Hepatic stellate cell (primary cell): ENCODE results near the gene KLHL7.
"Not testable (repeated sequence)": the region's sequence is repeated elsewhere in the genome, so short reads cannot be mapped to it uniquely, and the experiment has no call there.

Source experiments
- DNase-seq: peaks from one replicate; pipeline ENCODE4 v3.0.0; 2011; ENCODE audit warnings: low spot score

Gene KLHL7

DNA sequence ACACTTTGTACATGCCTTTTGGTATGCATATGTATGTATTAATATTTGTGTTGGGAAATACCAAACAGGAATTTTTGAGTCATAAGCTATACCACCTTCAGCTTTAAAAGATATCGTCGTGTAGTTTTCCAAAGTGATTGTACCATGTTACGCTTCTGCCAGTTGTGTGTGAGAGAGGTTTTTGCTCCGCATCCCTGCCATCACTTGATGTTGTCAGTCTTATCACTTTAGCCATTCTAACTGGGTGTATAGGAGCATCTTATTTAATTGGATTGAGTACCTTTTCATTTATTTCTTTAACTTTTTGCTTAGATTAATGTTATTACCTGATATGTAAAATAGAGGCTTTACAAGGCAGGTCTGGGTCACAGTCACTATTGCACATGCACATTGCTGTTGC lies 3.4 kb downstream of the KLHL7 start:
- no peak for DNase-seq

DNA sequence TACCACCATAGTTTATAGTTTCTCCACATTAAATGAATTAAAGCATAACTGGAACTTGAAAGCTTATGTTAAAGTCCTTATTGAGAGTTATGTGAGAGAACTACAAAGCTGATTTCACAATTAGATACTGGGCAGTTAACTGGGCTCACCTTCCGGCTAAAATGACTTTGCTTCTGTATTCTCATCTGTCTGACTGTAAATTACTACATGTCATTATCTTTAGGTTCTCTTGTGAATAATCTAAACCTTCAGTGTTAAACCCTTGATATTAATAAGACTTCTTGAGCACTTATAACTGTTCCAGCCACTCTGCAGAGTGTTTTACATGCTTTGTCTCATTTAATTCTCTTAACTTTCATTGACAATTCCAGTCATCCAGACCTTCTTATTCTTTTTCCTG lies 3.9 kb downstream of the KLHL7 start:
- DNase-seq: no peak

DNA sequence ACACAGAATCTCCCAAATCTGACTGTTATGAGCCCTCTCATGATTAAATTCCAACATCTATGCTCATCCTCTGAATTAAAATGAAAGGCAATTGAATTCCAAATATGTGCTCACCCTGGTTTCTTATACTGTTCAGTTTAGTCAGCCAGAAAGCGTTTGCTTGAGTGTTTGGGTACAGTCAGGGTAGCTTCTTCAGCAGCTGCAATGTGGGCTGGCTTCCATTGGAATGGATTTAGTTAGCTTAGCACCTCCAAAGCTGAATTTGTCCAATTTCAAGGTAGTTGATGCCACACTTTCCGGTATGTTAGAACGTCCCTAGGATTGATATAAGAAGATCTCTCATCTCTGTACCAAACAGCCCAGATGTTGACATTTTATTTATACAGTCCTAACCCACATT lies 9.3 kb downstream of the KLHL7 start:
- DNase-seq: no peak

DNA sequence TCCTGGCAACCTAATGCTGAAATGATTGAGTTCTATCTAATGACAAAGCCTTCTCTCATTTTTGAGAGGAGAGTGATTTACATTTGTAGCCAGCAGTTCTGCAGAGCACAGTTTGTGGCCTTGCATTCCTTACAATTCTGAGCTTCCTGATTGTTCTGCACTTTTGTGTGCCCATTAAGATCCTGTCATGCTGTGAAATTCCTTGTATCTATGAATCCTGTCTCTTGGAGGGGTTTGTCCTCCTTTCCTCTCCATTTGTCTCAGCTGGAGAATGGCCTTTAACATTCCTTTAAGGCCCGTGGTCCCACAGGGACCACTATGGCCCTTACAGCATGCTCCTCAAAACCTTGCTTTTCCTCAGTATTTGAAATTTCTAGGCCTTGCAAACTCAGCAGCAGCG lies 10.4 kb downstream of the KLHL7 start:
- DNase-seq: no peak

DNA sequence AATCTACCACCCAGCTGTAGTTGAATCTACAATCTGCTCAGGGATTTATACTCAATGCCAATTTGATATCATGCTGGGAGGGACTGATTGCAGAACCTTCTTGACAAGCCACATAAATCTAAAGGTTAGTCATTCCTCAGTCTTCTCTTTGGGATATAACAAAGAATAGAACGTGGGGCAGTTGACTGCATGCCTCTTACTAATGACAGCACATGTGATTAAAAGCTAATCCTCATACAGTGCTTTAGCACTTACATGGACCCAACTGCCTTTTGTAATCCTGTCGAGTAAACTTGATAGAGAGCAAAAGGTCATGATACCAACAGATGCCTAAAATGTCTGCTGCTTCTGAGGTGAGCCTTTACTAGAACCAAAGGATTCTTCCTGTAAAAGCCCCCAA lies 12.3 kb downstream of the KLHL7 start:
- no peak for DNase-seq

DNA sequence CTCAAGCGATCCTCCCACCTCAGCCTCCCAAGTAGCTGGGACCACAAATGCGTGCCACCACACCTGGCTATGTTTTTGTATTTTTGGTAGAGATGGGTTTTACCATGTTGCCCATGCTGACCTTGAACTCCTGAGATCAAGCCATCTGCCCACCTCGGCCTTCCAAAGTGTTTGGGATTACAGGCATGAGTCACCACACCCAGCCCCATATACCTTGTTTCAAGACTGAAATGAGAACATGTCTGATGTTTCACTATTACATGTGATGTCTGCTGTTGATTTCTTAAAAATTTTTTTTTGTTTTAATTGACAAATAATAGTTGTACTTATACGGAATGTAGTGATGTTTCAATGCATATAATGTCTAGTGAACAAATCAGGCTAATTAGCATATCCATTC lies 14.5 kb downstream of the KLHL7 start:
- no peak for DNase-seq

DNA sequence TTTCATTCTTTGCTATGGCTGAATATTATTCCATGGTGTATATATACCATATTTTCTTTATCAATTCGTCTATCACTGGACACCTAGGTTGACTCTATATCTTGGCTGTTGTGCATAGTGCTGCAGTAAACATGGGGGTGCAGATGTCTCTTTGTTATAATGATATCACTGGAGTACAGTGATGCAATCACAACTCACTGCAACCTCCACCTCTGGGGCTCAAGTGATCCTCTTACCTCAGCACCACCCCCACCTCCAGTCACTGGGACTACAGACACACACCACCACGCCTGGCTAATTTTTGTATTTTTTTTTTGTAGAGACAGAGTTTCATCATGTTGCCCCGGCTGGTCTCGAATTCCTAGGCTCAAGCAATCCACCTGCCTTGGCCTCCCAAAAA lies 15.6 kb downstream of the KLHL7 start:
- no peak for DNase-seq

DNA sequence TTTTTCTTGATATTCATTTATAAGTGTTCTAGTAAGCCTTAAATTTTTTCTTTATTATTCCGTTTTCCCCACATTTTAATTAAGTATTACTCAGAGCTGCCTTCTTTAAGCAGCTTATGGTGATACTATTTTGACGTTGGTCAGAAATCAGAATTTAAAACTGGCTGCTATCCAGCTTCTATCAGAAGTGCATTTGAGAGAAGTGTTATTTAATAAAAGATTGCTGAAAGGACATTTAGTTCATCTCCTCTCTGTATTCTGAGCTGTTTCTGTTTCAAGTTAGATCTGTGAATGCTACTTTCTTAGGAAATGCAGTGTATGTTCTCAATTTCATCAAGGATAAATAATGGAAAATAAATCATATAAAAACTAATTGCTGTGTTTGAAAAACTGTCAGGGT lies 17.4 kb downstream of the KLHL7 start:
- no peak for DNase-seq

DNA sequence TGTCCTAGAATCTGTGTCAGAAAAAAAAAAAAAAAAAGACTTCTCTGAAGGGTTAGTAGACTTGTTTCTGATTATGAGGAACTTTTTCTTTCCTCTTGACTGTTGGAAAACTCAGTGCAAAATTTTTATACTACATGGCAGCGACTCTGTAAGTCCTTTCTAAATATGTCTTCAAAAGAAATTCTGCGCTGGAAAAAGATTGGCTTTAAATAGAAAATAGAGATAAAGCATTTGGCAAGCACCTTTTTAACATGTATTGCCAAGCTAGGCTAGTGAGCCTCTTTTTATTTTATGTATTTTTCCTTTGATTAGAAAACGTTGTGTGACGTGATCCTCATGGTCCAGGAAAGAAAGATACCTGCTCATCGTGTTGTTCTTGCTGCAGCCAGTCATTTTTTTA lies 17.9 kb downstream of the KLHL7 start:
- no peak for DNase-seq

DNA sequence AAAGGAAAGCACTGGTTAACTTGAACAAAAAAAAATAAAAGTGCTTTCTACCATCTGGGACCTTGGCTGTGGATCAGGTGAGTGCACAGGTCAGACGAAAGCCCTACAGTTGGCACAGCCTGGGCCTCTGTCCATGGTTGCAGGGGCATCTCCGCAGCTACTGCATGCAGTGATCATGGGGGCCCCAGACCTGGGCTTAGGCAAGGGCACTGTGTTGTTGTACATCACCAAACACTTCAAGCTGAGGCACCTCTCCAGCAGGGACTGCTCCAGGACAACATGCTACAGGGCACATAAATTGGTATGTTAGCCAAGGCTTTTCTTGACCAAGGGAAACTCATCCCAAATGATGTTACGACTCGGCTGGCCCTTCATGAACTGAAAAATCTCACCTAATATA lies 23.5 kb downstream of the KLHL7 start:
- DNase-seq: no peak

DNA sequence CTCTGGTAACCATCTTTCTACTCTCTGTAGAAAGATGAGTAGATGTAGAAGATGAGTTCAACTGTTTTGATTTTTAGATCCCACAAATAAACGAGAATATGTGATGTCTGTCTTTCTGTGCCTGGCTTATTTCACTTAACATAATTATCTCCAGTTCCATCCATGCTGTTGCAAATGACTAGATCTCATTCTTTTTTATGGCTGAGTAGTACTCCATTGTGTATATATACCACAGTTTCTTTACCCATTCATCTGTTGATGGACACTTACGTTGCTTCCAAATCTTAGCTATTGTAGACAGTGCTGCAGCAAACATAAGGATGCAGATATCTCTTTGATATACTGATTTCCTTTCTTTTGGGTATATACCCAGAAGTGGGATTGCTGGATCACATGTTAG lies 26.2 kb downstream of the KLHL7 start:
- DNase-seq: not testable (repeated sequence)

DNA sequence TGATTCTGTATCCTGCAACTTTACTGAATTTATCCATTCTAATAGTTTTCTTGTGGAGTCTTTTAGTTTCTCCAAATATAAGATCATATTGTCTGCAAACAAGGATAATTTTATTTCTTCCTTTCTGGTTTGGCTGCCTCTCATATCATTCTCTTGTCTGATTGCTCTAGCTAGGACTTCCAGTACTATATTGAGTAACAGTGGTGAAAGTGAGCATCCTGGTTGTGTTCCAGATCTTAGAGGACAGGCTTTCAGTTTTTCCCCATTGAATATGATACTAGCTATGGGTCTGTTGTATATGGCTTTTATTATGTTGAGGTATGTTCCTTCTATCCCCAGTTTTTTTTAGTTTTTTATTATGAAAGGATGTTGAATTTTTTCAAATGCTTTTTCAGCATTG lies 28.2 kb downstream of the KLHL7 start:
- no peak for DNase-seq

DNA sequence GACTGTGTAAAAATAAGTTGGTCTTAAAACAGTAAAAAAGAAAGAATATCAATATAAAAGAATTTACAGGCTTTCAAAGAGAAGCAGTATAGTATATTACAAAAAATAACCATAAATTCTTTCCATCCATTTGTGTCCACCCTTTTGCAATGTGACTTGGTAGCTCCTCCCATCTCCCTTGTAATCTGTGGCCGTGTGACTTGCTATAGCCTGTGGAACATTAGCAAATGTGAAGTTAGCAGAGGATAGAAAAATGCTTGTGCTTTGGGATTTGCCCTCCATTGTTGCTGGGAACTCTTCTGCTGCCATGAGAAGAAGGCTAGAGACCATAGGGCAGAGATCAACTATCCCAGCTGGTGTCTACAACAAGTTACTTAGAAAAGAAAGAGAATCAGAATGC lies 30.2 kb downstream of the KLHL7 start:
- DNase-seq: no peak

DNA sequence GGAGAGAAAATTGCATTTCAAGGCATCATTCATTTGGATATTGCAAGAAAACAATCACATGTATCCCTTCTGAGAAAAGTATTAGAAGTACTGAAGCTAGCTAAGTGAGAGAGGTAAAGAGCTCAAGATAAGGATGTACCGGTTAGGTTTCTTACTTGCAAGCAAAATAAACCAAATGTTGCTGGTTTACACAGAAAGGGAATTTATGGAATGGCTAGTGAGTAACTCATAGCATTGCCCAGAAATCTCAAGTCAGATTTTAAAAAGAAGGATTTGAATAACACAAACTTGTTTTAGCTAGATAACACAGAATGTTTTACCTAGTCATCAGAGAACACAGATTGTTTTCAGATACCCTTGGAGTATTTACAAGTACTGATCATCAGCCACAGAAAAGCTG lies 30.6 kb downstream of the KLHL7 start:
- no peak for DNase-seq

DNA sequence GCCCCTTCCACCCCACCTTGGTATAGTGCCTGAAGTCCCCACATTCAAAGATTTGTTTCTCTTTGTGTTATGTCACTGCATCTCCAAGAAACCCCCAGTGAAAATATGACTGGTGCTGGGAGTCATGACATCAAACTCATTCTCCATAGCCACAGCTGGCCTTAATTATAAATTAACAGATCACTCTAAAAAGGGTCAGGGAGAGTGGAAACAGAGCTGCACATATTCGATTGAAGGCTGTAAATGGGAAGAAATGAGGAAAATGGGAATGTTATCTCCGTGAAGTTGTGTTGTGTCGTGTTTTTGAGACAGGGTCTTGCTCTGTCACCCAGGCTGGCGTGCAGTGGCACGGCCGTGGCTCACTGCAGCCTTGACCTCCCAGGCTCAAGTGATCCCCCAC lies 52.1 kb downstream of the KLHL7 start:
- no peak for DNase-seq

DNA sequence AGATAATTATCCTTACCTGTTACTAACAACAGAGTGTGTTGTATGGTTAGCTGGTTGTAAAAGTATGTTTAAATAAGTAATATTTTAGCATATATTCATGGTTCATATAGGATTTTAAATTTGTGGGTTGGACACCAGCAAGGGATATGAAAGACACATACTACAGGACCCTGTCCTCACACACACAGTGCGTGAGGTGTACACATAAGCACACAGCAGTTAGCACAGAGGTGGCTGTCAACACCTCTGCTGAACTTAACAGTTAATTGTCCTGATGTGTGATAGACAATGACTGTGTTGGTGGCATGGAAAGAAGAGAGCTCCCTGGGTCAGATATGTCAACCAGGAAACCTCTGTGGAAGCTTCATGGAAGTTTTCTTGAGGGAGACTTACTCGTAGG lies 53.0 kb downstream of the KLHL7 start:
- DNase-seq: no peak

DNA sequence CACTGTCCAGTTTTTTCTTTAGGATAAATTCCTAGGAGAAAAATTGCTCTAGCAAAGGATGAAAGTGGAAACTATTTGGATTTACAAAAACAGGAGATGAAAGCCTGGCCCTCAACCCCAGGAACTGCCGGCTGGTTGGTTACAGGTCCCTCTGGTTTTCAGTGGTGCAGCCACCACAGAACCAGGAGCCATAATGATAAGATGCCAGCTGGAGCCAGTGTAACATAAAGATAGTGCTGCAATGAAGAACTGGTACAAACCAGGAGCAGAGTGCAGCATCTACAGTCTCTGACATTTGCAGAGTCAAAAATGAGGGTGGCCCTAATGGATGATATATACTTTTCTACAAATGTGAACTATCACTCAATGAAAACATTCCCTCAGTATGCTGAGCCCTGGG lies 55.9 kb downstream of the KLHL7 start:
- DNase-seq: no peak

DNA sequence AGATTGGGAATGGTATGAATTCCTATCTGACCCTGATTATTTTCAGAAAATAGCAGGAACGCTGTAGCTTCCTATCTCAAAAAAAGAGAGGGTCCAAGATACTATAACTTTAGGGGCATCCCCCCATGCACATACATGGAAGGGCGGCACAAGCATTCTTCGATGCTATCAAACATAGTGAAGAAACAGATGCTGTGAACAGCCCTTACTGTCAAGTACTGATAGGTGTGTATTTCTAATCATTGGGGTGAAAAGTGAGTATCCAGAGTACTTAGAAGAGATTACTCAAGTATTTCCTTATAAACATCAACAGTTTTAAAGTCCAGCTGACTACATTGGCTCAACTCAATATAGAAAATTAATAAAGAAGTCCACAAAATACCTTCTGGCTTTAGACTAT lies 59.3 kb downstream of the KLHL7 start:
- DNase-seq: no peak

DNA sequence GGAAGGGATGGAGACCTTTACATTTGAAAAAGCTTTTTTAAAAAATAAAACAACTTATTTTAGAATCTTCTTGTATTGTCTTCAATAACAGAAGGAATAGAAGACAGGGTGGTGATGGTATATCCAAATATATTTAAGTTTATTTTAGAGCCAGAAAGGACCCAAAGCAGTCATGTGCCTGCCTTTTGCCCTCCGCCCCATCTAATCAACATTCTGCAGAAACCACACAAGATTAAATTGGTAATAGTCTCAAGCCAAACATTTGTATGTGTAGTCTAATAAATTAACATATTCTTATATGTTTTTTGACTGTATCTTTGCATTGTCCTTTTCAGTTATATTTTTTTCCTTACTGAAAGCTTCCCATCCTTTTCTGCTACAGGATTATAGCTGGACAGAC lies 59.7 kb downstream of the KLHL7 start:
- DNase-seq: no peak

DNA sequence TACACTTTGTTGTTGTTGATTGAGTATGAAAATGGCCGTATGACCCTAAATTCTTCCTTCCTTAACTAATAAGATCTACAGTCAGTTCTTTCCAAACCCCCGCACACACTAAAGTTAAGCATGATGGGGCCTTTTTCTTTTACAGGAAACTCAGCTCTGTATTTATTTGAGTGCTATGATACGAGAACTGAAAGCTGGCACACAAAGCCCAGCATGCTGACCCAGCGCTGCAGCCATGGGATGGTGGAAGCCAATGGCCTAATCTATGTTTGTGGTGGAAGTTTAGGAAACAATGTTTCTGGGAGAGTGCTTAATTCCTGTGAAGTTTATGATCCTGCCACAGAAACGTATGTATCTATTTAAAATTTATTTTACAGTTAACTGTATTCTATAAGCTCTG lies 62.1 kb downstream of the KLHL7 start:
- no peak for DNase-seq

DNA sequence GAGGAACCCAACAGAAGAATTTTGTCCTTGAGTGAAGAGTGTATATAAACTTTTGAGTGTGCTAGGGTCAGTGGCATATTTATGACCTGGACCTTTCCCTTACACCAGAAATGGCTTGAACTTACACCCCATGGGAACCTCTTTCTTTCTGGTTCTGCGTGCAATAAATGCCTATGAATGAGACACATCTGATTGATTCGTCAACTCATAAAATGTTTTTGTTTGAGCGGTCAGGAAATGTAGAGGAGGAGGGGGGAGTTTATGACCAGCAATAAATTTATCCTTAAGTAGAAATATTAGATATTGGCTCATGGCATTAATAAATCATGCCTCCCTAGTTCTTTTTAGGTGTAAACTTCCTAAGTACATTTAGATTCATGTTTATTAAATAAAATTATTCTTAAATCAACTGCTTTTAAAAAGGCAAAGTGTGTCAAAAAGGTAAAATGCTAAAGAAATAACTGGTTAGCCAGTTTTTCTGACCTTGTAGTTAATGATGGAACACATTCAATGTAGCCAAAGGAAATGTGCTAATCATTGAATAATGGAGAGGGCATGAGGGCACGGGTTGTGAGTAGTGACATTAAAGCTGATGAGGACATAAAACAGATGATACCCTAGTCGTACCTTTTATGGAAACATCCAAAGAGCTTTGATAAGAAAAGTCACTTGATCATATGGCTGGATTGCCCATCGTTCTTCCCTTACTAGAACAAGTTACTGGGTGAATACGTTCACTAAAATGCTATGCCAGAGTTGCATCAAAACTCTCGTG lies 62.7 kb downstream of the KLHL7 start:
- DNase-seq: no peak

DNA sequence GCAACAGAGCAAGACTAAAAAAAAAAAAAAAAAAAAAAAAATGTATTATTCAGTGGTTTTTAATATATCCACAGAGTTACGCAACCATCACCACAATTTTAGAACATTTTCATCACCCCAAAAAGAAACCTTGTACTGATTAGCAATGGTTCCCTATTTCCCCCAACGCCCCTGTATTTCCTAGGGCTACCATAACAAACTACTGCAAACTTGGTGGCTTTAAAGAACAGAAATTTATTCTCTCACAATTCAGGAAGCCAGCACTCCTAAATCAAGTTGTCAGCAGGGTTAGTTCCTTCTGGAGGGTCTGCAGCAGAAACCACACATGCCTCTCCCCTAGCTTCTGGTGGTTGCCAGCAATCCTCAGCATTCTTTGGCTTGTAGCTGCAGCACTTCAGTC lies 70.4 kb downstream of the KLHL7 start:
- DNase-seq: no peak

DNA sequence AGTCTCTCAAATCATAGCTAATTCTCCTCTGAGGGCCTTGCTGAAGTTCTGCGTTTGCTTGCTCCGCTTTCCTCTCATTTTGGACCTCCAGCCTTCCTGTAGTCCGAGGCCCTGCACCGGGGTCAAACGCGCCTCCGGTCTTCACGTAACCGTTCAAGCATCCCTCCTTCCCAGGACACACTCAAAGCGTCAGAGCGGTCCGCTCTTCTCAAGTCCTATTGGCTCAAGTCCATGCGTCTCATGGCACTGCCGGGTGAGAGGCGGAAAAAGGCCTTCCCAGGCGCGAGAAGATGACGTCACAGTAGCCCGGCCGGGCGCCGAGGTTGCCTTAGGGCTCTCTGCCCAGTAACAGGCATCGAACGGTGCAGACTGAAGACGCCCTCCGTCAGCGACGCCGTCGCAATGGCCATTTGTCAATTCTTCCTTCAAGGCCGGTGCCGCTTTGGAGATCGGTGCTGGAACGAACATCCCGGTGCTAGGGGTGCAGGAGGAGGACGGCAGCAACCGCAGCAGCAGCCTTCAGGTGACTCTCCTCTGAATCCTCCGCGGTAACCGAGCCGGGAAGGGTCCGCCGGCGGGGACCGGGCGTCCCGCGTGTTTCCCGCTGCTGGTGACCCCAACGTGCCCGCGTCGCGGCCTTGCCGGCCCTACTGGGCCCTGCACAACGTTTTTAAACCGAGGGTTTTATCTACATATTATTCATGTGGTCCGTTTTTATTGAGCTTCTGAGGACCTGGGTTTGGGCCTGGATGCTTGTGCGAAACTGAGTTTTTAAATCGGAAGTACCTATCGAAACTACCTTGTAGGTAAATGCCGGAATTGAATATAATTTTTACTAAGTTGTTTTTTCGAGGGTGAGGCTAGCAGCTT lies 76.3 kb downstream of the KLHL7 start, which contains the start of gene NUP42:
TSS of gene NUP42 (plus strand) at position 365 of the 870 bp plus-strand sequence. CDS start at position 403, 38 bp downstream.
- peak; percentile 94 for DNase-seq
